Loucy (cell line): ENCODE data around the gene UCK2.

Source experiments
- H2AFZ ChIP-seq: fragments of 200-600 bp; sonication (generic); 2 replicates; pipeline ENCODE4 v1.6.0; 2016; ENCODE audit warnings: antibody characterized with exemption, mild to moderate bottlenecking, low read length, moderate library complexity
- H3F3A ChIP-seq: fragments of 200-600 bp; 2 replicates; pipeline ENCODE4 v1.6.0; 2016; ENCODE audit warnings: antibody characterized with exemption, low read depth, mild to moderate bottlenecking
- H3K27me3 ChIP-seq: fragments of 200-600 bp; sonication (generic); 2 replicates; pipeline ENCODE4 v1.6.1; 2014; ENCODE audit warnings: low read length, mild to moderate bottlenecking; ENCODE audit not compliant: insufficient read depth, poor library complexity, severe bottlenecking
- H3K36me3 ChIP-seq: fragments of 200-600 bp; sonication (generic); 2 replicates; pipeline ENCODE4 v1.6.1; 2016; ENCODE audit warnings: low read length; ENCODE audit not compliant: insufficient read depth
- H3K4me1 ChIP-seq: fragments of 200-600 bp; sonication (generic); 2 replicates; pipeline ENCODE4 v1.5.1; 2014; ENCODE audit warnings: low read length, mild to moderate bottlenecking; ENCODE audit not compliant: insufficient read depth, poor library complexity, severe bottlenecking
- H3K4me2 ChIP-seq: fragments of 200-600 bp; sonication (generic); 2 replicates; pipeline ENCODE4 v1.6.0; 2014; ENCODE audit warnings: antibody characterized with exemption, low read length, low read depth, mild to moderate bottlenecking; ENCODE audit not compliant: poor library complexity, severe bottlenecking
- H3K4me3 ChIP-seq: fragments of 200-600 bp; sonication (generic); 2 replicates; pipeline ENCODE4 v1.5.1; 2014; ENCODE audit warnings: low read length, mild to moderate bottlenecking, mixed read lengths; ENCODE audit not compliant: poor library complexity, severe bottlenecking
- H3K79me2 ChIP-seq: fragments of 200-600 bp; sonication (generic); 2 replicates; pipeline ENCODE4 v1.6.1; 2014; ENCODE audit warnings: low read length; ENCODE audit not compliant: insufficient read depth
- H3K9ac ChIP-seq: fragments of 200-600 bp; sonication (generic); 2 replicates; pipeline ENCODE4 v1.6.0; 2014; ENCODE audit warnings: mild to moderate bottlenecking, low read depth, low read length, moderate library complexity; ENCODE audit not compliant: poor library complexity, severe bottlenecking
- H3K9me2 ChIP-seq: fragments of 200-600 bp; sonication (generic); replicated peaks from 2 replicates; pipeline ENCODE4 v1.6.1; 2016; ENCODE audit warnings: low read depth, low read length, mixed read lengths
- H3K9me3 ChIP-seq: fragments of 200-600 bp; sonication (generic); 2 replicates; pipeline ENCODE4 v1.6.1; 2014; ENCODE audit warnings: mild to moderate bottlenecking, antibody characterized with exemption, low read length, low read depth; ENCODE audit not compliant: insufficient read depth
- H4K20me1 ChIP-seq: fragments of 200-600 bp; sonication (generic); 2 replicates; pipeline ENCODE4 v1.6.0; 2014; ENCODE audit warnings: antibody characterized with exemption, low read length, mild to moderate bottlenecking; ENCODE audit not compliant: insufficient read depth, poor library complexity, severe bottlenecking
- EZH2phosphoT487 ChIP-seq: fragments of 200-600 bp; IDR thresholded peaks from 2 replicates; pipeline ENCODE4 v1.6.1; 2018; ENCODE audit warnings: antibody characterized with exemption, mild to moderate bottlenecking, moderate library complexity, borderline replicate concordance
- TF ChIP-seq, protein P1 (sequence below): fragments of 200-600 bp; sonication (generic); conservative IDR thresholded peaks from 2 replicates; pipeline ENCODE4 v1.5.1; 2014; ENCODE audit warnings: mild to moderate bottlenecking, antibody characterized with exemption, low read length

The UCK2 gene

DNA sequence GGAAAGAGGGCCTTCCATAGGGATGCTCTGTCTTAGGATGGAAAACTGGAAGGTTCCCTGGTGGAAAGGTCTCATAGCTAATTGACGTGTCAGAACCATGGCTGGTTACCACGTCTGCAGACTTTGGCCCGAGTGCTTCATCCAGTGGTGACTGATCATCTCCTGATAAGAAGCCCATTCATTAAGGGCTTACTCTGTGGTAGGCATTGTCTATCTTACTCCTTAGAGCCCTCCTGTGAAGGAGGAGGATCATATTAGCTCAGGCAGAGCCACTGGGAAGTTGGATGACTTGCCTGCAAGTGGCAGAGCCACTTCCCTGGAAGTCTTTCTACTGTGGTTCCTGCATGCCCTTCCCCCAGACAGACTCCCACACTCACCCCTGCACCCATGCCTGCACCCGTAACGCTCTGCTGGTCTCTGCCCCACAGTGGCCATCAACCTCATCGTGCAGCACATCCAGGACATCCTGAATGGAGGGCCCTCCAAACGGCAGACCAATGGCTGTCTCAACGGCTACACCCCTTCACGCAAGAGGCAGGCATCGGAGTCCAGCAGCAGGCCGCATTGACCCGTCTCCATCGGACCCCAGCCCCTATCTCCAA, 79.9 kb downstream of the UCK2 start:
- Histone ChIP-seq H3F3A (no peaks in the 10 kb centered on the region), H3K27me3 (no peaks in the 10 kb centered on the region), H3K4me3 (no peak overlapping the region), H3K79me2 (peaks cover 17% of the 10 kb centered on the region), H4K20me1 (peaks cover 15% of the 10 kb centered on the region), H3K4me1 (no peaks in the 10 kb centered on the region), H2AFZ (no peak overlapping the region), H3K9ac (no peak overlapping the region), H3K4me2 (no peak overlapping the region), H3K9me3 (no peaks in the 10 kb centered on the region), H3K36me3 (peaks cover 92% of the 10 kb centered on the region; the same call in 1 of the 2 replicates), H3K9me2 (no peaks in the 10 kb centered on the region)
- TF ChIP-seq, protein P1, sequence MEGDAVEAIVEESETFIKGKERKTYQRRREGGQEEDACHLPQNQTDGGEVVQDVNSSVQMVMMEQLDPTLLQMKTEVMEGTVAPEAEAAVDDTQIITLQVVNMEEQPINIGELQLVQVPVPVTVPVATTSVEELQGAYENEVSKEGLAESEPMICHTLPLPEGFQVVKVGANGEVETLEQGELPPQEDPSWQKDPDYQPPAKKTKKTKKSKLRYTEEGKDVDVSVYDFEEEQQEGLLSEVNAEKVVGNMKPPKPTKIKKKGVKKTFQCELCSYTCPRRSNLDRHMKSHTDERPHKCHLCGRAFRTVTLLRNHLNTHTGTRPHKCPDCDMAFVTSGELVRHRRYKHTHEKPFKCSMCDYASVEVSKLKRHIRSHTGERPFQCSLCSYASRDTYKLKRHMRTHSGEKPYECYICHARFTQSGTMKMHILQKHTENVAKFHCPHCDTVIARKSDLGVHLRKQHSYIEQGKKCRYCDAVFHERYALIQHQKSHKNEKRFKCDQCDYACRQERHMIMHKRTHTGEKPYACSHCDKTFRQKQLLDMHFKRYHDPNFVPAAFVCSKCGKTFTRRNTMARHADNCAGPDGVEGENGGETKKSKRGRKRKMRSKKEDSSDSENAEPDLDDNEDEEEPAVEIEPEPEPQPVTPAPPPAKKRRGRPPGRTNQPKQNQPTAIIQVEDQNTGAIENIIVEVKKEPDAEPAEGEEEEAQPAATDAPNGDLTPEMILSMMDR = no peak
- no peak for TF ChIP-seq EZH2phosphoT487

GRCh38 chr1:165910764-165911421, 83.5 kb downstream of the UCK2 start:
- no peak for TF ChIP-seq EZH2phosphoT487
- TF ChIP-seq, protein P1 = no peak
- peaks cover 58% of the 10 kb centered on the region; the same call in 1 of the 2 replicates for H3K36me3 ChIP-seq
- H3K9ac ChIP-seq = no peak overlapping the region
- no peaks in the 10 kb centered on the region for H3K79me2 ChIP-seq
- H3K27me3 ChIP-seq = no peaks in the 10 kb centered on the region
- H4K20me1 ChIP-seq = peaks cover 3% of the 10 kb centered on the region
- H3K9me3 ChIP-seq = no peaks in the 10 kb centered on the region
- H3K4me1 ChIP-seq = no peaks in the 10 kb centered on the region
- H3K4me2 ChIP-seq = no peak overlapping the region
- no peak overlapping the region for H3K4me3 ChIP-seq
- H3F3A ChIP-seq = no peaks in the 10 kb centered on the region
- H2AFZ ChIP-seq = no peak overlapping the region
- H3K9me2 ChIP-seq = no peaks in the 10 kb centered on the region

DNA sequence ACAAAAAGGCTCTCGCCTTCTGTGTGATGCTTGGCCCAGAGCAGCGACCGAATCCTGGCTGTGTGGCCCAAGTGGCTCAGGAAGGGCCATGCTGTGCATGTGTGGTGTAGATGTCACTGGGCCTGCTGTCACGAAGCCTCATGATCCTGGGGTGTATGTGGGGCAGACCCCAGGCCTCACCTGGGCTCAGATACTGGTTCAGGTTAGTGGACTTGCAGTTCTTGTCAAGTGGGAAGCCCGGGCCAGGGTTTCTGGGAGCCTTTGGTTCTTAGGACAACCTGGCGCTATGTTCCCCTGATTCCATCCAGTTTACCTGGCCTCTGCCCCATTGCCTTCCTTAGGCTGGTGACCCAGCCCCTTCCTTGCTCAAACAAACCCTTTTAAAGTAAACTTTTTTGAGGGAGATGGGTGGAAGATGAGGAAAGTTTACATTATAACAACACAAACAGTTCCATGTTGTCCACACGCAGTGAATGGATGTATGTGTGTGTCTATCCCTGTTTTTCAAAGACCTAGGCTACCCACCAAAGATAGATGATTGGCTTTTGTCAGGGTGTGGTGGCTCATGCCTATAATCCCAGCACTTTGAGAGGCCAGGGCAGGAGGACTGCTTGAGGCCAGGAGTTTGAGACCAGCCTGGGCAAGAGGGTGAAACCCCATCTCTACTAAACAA, 84.3 kb downstream of the UCK2 start:
- Histone ChIP-seq H3K9me3 (no peaks in the 10 kb centered on the region), H3K27me3 (no peaks in the 10 kb centered on the region), H3K4me3 (no peak overlapping the region), H3K9me2 (no peaks in the 10 kb centered on the region), H3K9ac (no peak overlapping the region), H3F3A (no peaks in the 10 kb centered on the region), H4K20me1 (no peaks in the 10 kb centered on the region), H3K4me2 (no peak overlapping the region), H3K4me1 (no peaks in the 10 kb centered on the region), H2AFZ (no peak overlapping the region), H3K36me3 (peaks cover 49% of the 10 kb centered on the region; the same call in 1 of the 2 replicates), H3K79me2 (no peaks in the 10 kb centered on the region)
- TF ChIP-seq EZH2phosphoT487 = no peak
- TF ChIP-seq, protein P1 = no peak
